ENCODE measurements around the gene MR1.
"Not testable (repeated sequence)": the region's sequence is repeated elsewhere in the genome, so short reads cannot be mapped to it uniquely, and the experiment has no call there.

The MR1 gene

DNA sequence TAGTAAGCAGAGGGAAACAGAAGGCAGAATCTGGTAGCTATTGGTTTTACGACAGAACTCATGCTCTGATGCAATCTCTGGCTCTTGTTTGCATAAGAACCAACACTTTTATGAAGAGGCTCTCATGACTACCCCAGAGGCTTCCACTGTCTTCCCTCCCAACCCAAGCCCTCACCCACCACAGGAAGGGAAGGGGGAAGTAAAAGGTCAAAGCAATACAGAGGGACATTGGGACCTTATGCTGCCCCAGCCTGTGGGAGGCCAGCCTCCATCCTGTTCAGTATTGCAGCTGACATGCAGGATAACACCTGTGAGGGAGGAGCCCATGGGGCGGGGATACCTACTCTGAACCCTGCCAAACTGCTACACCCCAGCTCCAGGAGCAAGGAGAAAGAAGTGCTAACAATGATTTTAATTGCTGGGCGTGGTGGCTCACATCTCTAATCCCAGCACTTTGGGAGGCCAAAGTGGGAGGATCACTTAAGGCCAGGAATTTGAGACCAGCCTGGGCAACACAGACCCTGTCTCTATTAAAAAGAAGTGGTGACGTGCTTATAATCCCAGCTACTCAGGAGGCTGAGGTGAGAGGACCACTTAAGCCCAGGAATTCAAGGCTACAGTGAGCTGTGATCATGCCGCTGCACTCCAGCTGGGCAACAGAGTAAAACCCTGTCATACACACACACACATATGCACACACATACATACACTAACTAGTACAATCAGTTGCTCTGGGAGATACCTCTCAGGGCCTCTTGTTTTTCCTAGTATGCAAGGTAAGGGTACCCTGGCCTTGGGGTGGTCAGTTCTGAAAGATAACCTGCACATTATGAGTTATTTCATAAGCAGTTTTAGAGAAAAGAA, 9.5 kb downstream of the MR1 start:
- TF ChIP-seq CTCF (IDR thresholded peaks at IDR 0.05; ENCODE audit: insufficient read depth, low read length, missing control alignments) = no peak
- ChIA-PET POLR2A (interaction anchor here (0.6 kb wide), 1 partner anchor 8 kb away, joined by 5 read pairs; no protein-coding TSS in a partner anchor), CTCF (interaction anchor here (0.8 to 17.3 kb wide), 3 partner anchors 15 to 104 kb away, joined by 3 to 362 read pairs (median 5); no protein-coding TSS in a partner anchor)
- no peak overlapping the region for H3K4me3 ChIP-seq (ENCODE audit: low read depth, low read length)
- DNase-seq (ENCODE audit: low read depth, low spot score) = no peak

- no peak for TF ChIP-seq CTCF (IDR thresholded peaks at IDR 0.05; ENCODE audit: insufficient read depth, low read length, missing control alignments)
- ChIA-PET CTCF (interaction anchor here (1.3 to 17.3 kb wide), 3 partner anchors 9 to 103 kb away, joined by 5 to 362 read pairs (median 10); no protein-coding TSS in a partner anchor), POLR2A (no interaction called here)
- no peak overlapping the region for H3K4me3 ChIP-seq (ENCODE audit: low read depth, low read length)
- no peak for DNase-seq (ENCODE audit: low read depth, low spot score)
These were observed 10.7 kb downstream of the MR1 start for GRCh38 chr1:181044449-181044966.

DNA sequence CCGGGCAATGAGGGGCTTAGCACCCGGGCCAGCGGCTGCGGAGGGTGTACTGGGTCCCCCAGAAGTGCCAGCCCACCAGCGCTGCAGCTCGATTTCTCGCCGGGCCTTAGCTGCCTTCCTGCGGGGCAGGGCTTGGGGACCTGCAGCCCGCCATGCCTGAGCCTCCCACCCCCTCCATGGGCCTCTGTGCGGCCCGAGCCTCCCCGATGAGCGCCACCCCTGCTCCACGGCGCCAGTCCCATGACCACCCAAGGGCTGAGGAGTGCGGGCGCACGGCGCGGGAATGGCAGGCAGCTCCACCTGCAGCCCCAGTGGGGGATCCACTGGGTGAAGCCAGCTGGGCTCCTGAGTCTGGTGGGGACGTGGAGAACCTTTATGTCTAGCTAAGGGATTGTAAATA, 12.2 kb downstream of the MR1 start:
- DNase-seq (ENCODE audit: low read depth, low spot score); CTCF ChIA-PET; H3K4me3 ChIP-seq (ENCODE audit: low read depth, low read length): not testable (repeated sequence)
- POLR2A ChIA-PET = interaction anchor here (1.6 kb wide), 1 partner anchor 13 kb away, joined by 3 read pairs; no protein-coding TSS in a partner anchor

- POLR2A ChIA-PET = no interaction called here
- CTCF ChIA-PET = no interaction called here
- no peak for DNase-seq (ENCODE audit: low read depth, low spot score)
- TF ChIP-seq CTCF (IDR thresholded peaks at IDR 0.05; ENCODE audit: insufficient read depth, low read length, missing control alignments) = no peak
- no peak overlapping the region for H3K4me3 ChIP-seq (ENCODE audit: low read depth, low read length)
These were observed 15.6 kb downstream of the MR1 start for GRCh38 chr1:181049378-181049777.

- DNase-seq (ENCODE audit: low read depth, low spot score) = no peak
- POLR2A ChIA-PET = interaction anchor here (0.7 kb wide), 1 partner anchor 8 kb away, joined by 5 read pairs; no protein-coding TSS in a partner anchor
- no peak for TF ChIP-seq CTCF (IDR thresholded peaks at IDR 0.05; ENCODE audit: insufficient read depth, low read length, missing control alignments)
- H3K4me3 ChIP-seq (ENCODE audit: low read depth, low read length) = no peak overlapping the region
- CTCF ChIA-PET = interaction anchor here (1.2 kb wide), 1 partner anchor 18 kb away, joined by 3 read pairs; no protein-coding TSS in a partner anchor
These were observed 17.1 kb downstream of the MR1 start for GRCh38 chr1:181050922-181051321.

GRCh38 chr1:181056560-181056959, 22.8 kb downstream of the MR1 start:
- ChIA-PET POLR2A (no interaction called here), CTCF (interaction anchor here (0.9 to 2.2 kb wide), 3 partner anchors 15 to 85 kb away, joined by 3 to 7 read pairs (median 4); no protein-coding TSS in a partner anchor)
- no peak for DNase-seq (ENCODE audit: low read depth, low spot score)
- no peak for TF ChIP-seq CTCF (IDR thresholded peaks at IDR 0.05; ENCODE audit: insufficient read depth, low read length, missing control alignments)
- H3K4me3 ChIP-seq (ENCODE audit: low read depth, low read length) = no peak overlapping the region

All from AG04449 (cell line).